ENCODE measurements around the gene CYP46A1.
A peak's percentile ranks its signal among the peaks of the same experiment; 100 is the strongest.
"Not testable (repeated sequence)": the region's sequence is repeated elsewhere in the genome, so short reads cannot be mapped to it uniquely, and the experiment has no call there.

Gene CYP46A1

GRCh38 chr14:99683619-99684409, at the start of gene CYP46A1:
Gene CYP46A1, plus strand, starts transcription at chr14:99684298. Its CDS starts 120 bp downstream, at chr14:99684418.
- peak; percentile 99 for DNase-seq (ENCODE audit: low spot score)

DNA sequence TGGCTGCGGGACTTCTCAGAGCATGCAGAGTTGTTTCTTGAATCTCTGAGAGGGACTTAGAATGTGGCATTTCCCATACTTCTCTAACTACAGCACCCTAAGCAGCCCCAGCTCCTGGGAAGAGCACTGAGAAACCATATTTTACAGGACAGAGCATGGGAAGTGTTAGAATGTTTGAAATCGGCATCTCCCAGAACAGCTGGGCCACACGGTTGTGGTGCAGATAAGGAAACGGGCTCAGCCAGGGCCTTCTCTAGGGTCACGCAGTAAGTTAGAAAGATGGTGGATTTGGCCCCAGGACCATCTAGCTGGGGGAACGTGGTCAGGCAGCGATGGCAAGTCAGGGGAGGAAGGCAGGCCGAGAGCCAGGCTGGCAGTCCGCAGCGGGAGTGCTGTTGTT, 49.7 kb upstream of the CYP46A1 start:
- DNase-seq (ENCODE audit: low spot score), result no peak

DNA sequence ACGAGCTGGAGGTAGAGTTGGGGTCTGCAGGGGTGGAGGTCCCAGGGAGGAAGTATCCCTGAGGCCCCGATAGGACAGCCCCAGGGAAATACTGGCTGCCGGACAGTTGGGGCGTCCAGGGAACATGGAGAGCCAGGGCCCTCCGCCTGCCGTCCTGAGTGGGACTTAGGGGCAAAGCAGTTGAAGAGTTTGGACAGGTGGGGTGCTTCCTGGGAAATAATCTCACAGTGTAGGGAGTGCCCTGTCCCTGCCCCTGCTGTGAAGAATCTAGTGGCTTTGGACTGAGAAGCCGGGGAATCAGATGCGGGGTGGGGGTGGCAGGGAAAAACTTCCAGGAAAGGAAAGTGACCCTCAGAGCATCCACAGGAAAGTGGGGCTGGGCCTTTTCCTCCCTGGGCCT, 49.0 kb upstream of the CYP46A1 start:
- DNase-seq (ENCODE audit: low spot score), result no peak

GRCh38 chr14:99636487-99636886, 47.6 kb upstream of the CYP46A1 start:
- DNase-seq (ENCODE audit: low spot score), result no peak

DNA sequence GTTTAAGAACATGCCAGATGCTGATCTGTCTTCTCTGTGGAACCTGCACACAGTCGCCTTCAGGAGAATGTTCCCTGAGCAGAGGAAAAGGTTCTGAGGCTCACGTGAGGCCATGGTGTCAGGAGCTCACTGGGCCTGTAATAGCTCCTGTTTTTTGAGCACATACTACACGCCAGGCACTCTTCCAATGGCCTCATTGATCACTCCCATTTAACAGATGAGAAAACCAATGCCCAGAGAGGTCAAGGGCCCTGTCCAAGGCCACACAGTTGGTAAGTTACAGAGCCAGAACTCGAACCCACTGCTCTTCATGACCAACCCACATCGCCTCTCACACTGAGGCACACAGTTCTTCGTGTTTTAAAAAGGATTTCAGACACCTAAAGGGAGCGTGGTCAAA, 46.5 kb upstream of the CYP46A1 start:
- DNase-seq (ENCODE audit: low spot score), result no peak

- DNase-seq (ENCODE audit: low spot score), result not testable (repeated sequence)
Observed at GRCh38 chr14:99642771-99643170, 41.3 kb upstream of the CYP46A1 start.

DNA sequence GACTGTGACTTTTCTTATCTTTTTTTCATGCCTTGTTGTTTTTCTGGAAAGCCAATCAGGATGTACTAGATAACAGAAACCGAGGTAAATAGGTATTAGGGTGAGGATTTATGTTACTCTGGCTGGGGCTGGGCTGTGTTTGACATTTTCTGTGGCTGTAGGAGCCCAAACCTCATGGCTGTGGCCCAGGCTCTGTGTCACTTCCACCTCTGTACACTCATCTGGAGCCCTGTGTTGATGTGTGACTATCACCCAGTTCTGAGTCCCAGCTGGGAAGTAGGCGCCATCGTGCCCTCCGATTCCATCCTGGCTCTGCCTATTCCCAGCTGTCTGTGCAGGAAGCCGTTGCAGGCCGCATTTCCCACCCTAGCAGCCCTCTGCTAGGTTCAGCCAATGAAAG, 40.8 kb upstream of the CYP46A1 start:
- DNase-seq (ENCODE audit: low spot score), result no peak

DNA sequence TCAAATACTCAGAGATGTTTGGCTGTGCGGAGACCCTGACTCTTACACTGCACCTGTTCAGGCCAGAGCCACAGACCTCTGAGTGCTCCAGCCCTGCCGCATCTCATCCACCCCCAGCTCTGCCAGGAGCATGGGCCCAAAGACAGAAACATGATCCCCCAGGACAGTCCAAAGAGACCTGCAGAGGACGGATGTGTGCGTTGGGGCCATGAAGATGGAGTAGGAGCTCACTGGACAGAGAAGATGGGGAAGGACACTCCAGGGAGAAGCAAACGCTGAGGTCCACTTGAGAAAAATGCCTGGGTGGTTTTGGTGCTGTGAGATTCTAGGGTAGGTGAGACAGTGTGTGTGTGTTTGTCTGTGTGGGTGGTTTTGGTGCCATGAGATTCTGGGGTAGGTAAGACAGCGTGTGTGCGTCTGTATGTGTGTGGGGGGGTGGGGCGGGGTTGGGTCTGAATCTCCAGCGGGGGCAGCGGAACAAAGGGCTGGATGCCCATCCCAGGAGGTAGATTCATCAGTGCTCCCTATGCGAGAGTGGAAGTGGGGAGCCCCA, 40.0 kb upstream of the CYP46A1 start:
- DNase-seq (ENCODE audit: low spot score), result no peak

DNA sequence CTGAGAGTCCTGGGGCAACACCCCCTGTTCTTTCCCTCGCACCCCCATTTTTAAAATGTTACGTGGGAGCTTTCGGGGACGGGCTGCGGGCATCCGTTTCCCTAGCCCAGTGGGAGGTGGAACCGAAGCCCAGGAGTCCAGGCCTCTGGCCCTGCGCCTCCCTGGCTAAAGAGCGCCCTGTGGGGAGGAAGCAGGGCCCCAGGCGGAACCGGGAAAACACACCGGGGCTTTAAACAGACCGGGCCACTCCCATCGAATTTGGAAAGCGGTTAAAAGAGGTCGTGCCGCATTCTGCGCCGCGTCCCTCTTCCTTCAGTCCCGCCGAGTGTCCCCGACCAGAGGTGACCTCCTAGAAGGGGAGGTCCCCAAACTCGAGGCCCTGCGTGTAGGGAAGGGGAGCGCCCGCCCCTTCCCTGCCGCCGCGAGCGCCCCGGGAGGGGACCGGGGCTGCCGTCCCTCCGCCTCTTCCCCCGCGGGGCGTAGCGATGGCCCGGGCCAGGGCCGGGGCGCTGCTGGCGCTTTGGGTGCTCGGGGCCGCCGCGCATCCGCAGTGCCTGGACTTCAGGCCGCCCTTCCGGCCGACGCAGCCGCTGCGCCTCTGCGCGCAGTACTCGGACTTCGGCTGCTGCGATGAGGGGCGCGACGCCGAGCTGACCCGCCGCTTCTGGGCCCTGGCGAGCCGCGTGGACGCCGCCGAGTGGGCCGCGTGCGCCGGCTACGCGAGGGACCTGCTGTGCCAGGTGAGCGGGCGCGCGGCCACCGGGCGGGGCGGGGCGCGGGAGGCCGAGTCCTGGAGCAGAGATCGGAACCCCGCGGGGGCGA, 39.2 kb upstream of the CYP46A1 start, which contains the start of gene HHIPL1:
TSS of gene HHIPL1 (plus strand) at position 407 of the 822 bp plus-strand sequence. CDS start at position 486, 79 bp downstream.
- DNase-seq (ENCODE audit: low spot score), result peak; percentile 31

DNA sequence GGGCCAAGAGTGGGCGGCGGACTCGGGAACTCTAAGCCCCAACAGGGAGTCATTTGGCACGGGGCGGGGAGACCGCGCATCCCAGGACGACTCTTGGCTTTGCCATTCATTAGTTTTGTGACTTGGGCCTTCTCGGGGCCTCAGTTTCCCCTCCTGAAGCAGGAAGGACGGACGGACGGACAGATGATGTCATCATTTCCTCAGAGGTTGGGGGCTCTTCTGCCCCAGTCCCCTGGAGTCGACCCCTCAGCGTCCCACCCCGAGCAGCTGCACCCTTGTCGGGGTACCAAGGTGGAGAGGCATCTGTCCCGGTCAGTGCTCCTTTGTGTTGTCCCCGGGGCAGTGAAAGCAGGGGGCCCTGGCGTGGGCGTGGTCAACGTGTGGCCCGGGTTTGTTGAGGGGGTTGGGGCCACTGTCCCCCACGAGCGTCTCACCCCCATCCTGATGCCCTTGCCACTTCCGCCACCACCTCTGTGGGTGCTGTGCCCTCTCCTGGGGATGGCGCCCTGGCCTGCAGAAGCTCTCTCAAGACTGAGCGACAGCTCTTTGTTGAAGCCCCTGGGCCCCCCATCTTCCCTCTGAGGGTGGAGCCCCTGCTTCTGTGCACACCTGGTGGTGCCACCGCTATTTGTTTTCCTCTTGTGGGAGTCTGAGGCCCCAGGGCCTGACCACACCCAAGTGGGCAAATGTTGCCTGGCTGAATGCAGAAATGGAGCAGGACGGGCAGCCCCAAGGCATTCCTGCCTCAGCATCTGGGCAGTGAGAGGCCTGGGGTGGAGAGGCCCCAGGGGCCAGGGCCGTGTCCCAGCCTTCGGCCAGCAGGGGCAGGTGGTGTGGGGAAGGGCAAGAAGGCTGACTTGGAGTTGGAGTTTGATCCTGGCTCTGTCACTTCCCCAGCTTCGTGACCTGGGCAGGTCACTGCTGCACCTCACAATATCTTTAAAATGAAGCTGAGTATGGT, 38.3 kb upstream of the CYP46A1 start:
- DNase-seq (ENCODE audit: low spot score), result no peak

DNA sequence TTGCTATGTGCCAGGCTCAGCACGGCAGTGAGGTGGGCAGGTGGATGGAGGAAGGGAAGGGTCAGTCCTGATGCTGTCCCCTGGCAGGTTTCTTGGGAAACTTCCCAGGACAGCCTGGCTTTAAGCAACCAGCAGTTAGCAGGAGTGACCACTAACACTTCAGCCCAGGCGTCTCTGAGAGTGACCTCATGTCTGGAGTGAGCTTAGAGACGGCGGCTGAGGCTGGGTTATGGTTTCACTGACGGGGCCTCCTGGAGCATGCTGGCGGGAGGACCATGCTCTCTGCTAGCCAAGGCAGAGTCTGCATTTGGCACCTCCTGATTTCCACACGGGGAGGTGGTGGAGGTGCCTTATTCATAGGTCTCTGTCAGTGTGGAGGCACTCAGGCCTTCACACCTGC, 36.7 kb upstream of the CYP46A1 start:
- peak; percentile 13 for DNase-seq (ENCODE audit: low spot score)

- peak; percentile 17 for DNase-seq (ENCODE audit: low spot score)
Observed at GRCh38 chr14:99648027-99648784, 35.9 kb upstream of the CYP46A1 start.

DNA sequence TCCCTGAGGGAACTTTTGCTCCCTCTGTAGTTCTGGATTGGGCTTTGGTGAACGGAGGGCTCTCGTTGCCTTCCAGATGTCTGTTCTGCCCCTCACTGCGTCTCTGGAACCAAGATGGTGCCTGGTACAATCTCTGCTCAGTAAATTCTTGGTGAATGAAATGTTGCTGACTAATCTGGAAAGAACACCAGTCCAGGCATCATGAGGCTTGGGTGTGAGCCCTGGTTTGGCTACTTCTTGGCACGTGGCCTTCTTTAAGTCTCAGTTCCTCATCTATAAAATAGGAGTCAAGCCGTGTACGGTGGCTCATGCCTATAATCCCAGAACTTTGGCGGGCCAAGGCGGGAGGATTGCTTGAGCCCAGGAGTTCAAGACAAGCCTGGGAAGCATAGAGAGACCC, 34.9 kb upstream of the CYP46A1 start:
- no peak for DNase-seq (ENCODE audit: low spot score)

DNA sequence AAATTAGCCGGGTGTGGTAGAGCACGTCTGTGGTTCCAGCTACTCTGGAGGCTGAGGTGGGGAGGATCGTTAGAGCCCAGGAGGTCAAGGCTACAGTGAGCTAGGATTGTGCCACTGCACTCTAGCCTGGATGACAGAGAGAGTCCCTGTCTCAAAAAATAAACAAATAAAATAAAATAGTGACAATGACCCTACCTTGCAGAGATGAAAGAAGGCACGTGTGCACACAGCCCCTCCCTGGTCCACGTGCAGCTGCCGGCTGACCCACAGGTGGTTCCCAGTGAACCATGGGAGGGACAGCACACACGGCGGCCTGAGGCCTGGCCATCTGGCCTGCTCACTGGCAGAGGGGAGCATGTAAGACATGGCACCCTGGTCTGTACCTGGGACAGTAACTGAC, 34.5 kb upstream of the CYP46A1 start:
- no peak for DNase-seq (ENCODE audit: low spot score)

GRCh38 chr14:99650189-99650588, 33.9 kb upstream of the CYP46A1 start:
- DNase-seq (ENCODE audit: low spot score), result no peak

GRCh38 chr14:99651953-99652746, 31.9 kb upstream of the CYP46A1 start:
- DNase-seq (ENCODE audit: low spot score), result no peak

DNA sequence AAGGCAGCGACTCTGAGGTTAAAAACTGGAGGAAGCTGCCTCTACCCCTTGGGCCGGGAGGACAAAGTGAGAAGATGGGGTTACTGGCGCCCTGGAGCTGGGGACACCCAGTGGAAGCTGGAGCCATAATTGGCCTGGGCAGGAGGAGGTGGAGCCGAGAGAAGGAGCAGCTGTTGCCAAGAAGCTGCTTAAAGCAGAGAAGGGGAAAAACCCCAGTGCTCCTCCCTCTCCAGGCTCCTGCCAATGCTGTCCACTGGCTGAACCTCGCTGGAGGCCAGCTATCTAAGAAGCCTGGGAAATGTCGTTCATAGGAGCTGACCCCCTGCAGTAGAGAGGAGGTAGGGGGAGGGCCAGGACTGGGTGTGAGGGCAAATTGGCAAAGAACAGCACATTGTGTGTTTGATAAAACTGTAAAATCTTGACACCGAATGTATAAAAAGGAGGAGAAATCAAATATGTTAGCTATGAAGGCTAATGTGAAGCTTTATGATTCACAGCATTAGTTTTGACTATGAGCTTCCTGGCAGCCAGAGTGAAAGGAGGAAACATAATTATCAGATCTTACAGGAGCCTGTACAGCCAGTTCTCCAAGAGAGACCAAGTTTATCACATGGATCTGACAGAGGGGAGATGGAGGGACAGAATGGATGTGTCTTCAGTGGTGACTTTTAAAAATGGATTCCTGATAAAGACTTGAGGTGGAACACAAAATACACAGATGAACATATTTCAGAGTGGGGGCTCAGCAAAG, 29.7 kb upstream of the CYP46A1 start:
- DNase-seq (ENCODE audit: low spot score), result peak; percentile 53

DNA sequence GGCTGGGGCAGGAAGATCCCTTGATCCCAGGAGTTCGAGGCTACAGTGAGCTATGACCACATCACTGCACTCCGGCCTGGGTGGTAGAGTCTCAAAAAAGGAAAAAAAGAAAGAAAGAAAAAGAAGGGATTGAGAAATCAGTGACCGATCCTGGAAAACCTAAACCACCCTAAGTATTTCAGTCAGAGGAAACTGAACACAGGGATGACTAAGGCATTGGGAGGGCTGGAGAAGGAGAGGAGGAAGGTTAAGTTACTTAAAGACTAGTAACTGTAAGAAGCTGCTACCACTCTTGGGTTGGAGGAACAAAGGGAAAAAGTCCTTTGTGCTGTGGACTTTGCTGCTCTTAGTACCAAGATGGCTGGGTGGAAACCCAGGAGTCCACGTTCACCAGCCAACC, 28.6 kb upstream of the CYP46A1 start:
- DNase-seq (ENCODE audit: low spot score), result no peak

DNA sequence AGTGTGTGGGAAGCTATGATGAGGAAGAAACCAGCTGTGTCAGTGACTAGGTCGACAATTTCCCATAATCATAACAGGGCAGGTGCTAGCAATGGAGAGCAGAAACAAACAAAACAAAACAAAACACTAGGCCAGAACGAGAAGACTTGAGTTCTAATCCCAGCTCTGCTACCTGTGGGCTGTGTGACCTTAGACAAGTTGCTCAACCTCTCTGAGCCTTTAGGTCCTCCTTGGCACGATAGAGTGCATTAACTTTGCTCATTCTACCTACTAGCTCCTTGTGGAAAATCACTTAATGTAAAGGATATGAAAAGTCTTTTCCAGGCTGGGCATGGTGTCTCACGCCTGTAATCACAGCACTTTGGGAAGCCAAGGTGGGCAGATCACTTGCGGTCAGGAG, 27.9 kb upstream of the CYP46A1 start:
- DNase-seq (ENCODE audit: low spot score), result no peak
